ENCODE results near the gene SLC19A1.

Gene SLC19A1

GRCh38 chr21:45487161-45487806 lies 55.0 kb downstream of the SLC19A1 start:
- no peak for DNase-seq

GRCh38 chr21:45486443-45487160 lies 55.6 kb downstream of the SLC19A1 start:
- DNase-seq: no peak

- no peak for DNase-seq
These were observed 56.4 kb downstream of the SLC19A1 start for GRCh38 chr21:45485686-45486442.

- no peak for DNase-seq
These were observed 57.9 kb downstream of the SLC19A1 start for GRCh38 chr21:45484318-45484717.

- DNase-seq: no peak
These were observed 59.1 kb downstream of the SLC19A1 start for GRCh38 chr21:45482899-45483821.

DNA sequence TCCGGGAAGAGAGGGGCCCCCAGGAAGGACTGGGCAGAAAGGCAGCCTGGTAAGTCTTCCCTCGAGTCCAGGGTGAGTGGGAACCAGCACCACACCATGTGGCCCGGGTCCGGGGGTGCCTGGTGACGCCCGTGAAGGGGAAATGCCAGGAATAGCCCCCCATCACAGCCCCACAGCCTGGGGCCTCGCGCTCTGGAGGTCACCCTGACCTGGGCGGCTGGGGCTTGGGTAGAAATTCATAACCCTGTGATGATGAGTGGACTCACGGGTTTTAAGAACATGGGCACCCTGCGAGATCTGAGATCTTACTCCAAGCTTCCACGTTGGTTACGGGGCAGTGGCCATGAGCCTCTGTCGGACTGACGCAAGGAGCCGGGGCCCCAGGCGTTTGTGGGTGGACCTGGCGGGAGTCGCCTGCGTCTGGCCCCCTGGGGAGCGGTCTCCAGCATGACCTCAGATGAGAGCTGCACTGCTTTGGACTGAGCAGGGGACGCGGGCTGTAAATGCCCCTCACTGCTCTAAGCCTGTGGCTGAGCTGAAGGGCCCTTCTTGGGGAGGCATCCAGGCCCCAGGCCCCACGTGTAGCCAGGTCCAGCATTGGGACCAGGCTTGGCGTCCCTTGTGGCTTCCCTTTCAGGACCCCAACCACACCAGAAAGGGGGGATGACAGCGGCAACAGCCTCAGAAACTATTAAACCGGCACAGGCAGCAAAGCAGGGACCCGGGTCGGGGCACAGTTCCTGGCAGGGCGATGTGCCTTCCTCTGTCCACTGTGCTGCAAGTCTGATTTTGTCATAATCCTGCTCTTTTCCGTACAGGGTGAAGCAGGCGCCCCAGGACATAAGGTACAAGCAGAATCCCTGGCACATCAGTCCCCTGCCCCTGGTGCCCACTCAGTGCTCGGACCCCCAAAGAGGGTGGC lies 60.0 kb downstream of the SLC19A1 start:
- no peak for DNase-seq

- no peak for DNase-seq
These were observed 60.7 kb downstream of the SLC19A1 start for GRCh38 chr21:45481566-45481965.

DNA sequence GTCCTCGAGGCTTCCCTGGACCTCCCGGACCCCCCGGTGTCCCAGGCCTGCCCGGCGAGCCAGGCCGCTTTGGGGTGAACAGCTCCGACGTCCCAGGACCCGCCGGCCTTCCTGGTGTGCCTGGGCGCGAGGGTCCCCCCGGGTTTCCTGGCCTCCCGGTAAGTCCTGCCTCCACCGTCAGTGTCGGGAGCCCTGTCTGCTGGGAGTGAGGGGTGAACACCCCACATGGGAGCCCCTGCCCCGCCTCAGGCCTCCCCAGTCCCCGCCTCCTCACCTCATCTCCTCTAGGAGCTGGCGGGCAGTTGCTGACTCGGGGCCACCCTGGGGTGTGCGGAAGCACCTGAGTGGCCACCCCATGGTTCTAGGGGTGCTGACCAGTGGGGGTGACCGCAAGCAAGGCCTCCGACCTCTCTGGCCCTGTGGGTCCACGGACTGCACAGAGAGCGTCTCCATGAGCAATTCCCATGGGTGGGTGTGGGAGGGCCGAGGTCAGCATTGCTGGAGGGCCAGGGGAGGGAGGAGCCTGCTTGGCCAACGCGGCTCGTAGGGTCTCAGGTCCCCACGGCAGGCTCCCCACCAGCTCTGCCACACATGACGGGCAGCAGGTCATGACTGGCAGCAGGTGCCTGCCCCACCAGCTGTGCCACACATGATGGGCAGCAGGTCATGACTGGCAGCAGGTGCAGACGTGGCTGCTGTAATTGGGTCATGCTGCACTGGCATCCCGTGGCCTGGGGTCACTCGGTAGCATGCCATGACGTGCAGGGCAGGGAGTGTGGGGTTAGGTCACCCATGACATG lies 61.3 kb downstream of the SLC19A1 start:
- DNase-seq: no peak

DNA sequence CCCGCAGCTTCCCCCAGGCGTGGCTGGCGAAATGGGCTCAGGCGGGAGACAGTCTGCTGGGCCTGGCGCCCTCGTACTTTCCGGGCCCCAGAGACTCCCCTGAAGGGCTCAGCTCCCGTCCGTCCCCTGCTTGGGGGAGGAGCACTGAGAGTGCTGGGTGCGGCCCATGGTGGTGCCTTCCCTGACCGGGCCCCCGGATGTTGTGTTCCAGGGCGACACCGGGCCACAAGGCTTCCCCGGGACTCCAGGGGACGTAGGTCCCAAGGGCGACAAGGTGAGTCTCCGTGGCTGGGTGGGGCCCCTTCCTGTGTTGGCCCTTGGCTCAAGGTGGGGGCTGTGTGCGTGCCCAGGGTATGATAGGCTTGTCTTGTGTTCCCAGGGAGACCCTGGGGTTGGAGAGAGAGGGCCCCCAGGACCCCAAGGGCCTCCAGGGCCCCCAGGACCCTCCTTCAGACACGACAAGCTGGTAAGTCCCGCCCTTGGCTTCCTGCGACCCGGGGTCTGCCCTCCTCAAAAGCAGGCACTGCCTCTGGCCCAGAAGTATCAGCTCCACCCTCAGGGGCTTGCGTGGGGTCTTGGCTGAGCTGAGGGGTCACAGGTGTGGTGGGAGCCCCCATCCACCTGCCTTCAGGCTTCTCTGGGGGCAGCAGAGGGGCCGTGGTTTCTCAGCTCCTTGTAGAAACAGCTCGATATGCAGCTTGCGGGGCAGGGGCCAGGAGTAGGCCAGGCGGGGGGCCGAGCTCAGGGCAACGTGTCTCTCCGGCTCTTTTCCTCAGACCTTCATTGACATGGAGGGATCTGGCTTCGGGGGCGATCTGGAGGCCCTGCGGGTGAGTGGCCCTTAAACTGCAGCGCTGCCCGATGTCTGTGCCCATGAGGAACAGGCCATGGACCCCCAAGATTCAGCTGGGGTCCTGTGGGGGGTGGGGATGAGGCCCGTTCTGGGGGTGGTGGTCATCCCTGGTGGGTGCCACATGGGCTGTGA lies 62.3 kb downstream of the SLC19A1 start:
- DNase-seq: no peak

- DNase-seq: no peak
These were observed 63.2 kb downstream of the SLC19A1 start for GRCh38 chr21:45478816-45479669.

- no peak for DNase-seq
These were observed 64.0 kb downstream of the SLC19A1 start for GRCh38 chr21:45478115-45478801.

GRCh38 chr21:45477176-45478114 lies 64.8 kb downstream of the SLC19A1 start:
- no peak for DNase-seq

DNA sequence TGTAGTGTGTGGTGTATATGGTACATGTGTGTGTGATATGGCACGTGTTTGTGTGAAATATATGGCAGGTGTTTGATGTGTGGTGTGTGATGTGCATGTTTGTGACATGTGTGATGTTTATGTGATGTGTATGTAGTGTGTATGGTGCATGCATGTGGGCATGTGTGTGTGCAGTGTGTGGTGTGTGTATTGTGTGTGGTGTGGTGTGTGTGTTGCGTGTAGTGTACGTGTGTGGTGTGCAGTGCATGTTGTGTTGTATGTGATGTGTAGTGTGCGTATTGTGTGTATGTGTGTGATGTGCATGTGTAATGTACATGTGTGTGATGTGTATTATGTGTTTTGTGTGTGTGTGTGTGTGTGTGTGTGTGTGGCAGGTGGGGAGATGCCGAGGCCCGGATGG lies 65.7 kb downstream of the SLC19A1 start:
- no peak for DNase-seq

DNA sequence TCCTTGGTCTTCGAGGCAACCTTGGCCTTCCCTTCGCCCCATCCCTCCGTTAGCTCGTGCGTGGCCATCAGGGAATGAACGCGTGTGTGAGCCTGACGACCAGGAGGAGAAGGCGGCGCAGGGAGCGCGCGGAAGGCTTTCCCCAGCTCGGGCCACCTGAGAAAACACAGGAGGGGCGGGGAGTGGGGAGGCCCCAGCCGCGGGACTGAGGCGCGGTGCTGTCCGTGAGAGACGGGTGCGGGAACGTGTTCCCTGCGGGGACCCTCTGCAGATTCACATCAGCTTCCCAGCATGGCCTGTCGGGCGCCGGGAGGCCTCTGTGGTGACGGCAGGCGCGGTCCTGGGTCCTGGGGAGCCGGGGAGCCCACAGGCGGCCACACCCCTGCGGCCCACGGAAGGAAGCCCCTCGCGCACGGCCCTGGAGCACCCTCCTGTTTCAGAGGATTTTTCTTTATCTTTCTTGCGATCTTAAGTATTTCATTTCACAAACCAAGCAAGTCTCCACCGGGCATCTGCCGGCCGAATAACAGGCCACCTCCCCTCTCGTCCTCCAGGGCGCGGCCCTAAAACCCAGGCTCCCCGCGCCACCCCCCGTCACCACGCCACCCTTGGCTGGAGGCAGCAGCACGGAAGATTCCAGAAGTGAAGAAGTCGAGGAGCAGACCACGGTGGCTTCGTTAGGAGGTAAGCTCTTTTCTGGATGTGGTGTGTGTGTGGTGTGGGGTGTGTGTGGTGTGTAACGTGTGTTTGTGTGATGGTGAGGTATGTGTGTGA lies 66.3 kb downstream of the SLC19A1 start:
- DNase-seq: no peak

DNA sequence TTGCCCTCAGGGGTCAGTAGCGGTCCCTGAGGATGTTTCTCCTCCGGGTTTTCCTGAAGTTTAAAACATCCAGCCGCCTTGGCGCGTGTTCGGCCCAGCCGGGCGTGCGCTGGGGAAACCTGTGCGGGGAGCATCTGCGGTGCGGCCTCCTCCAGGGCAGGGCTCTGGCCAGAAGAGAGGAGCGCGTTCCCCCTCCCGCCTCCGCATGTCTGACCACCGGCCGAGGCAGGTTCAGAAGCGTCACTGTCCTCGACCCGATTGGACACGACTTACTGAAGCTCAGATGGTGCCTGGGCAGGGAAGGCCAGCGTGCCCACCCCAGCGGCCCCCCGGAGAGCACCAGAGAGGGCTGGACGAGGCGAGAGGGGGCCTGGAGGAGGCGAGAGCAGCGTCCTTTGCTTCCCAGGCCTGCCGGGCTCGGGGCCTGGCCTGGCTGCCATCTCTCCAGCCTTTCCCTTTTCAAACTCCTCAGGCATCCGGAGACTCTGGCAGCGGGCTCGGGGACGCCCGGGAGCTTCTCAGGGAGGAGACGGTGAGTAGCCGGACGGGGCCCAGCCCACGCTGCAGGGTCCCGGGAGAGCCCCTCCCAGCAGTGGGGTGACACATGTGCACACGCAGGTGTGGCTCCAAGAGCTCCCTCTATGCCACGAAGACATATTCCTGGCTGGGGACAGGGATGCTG lies 67.1 kb downstream of the SLC19A1 start:
- no peak for DNase-seq

All from NCI-H2081 treated with DMSO at 0.1 percent for 48 hours (cell line).